ENCODE measurements around the gene C8A. TPM values are rescaled to one million over a fixed set of nuclear protein-coding genes. Genes with fewer than 3 reads are reported as not detected.

Gene C8A
- total RNA-seq, 1 donor = not detected

- TF ChIP-seq, protein P1, sequence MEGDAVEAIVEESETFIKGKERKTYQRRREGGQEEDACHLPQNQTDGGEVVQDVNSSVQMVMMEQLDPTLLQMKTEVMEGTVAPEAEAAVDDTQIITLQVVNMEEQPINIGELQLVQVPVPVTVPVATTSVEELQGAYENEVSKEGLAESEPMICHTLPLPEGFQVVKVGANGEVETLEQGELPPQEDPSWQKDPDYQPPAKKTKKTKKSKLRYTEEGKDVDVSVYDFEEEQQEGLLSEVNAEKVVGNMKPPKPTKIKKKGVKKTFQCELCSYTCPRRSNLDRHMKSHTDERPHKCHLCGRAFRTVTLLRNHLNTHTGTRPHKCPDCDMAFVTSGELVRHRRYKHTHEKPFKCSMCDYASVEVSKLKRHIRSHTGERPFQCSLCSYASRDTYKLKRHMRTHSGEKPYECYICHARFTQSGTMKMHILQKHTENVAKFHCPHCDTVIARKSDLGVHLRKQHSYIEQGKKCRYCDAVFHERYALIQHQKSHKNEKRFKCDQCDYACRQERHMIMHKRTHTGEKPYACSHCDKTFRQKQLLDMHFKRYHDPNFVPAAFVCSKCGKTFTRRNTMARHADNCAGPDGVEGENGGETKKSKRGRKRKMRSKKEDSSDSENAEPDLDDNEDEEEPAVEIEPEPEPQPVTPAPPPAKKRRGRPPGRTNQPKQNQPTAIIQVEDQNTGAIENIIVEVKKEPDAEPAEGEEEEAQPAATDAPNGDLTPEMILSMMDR (IDR thresholded peaks at IDR 0.05; ENCODE audit: insufficient read depth, low read length) = no peak
- DNase-seq (ENCODE audit: low read depth) = no peak
- no peak overlapping the region for H3K4me3 ChIP-seq (ENCODE audit: low read depth, low read length)
These were observed 69.5 kb downstream of the C8A start for GRCh38 chr1:56924116-56924515.

GRCh38 chr1:56925193-56925592 is 70.6 kb downstream of the C8A start:
- H3K4me3 ChIP-seq (ENCODE audit: low read depth, low read length) = no peak overlapping the region
- no peak for DNase-seq (ENCODE audit: low read depth)
- TF ChIP-seq, protein P1 (IDR thresholded peaks at IDR 0.05; ENCODE audit: insufficient read depth, low read length) = no peak

DNA sequence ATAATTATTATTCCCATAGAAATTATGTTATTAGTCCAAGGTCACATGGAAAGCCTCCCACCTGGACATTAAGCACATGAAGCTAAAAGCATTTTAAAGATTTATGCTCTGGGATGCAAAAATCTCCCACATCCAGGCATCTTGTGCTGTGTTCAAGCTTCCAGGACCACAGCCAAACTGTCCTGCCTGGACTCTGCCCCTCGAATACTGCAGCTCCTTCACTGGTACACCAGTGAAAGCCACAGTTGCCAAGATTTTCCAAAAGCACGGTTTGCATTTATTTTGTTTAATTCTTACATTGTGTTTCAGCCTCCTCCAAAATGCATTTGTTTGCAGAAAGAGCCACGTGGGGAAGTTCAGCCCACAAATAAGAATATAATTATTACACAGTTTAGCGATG is 72.6 kb downstream of the C8A start:
- TF ChIP-seq, protein P1 (IDR thresholded peaks at IDR 0.05; ENCODE audit: insufficient read depth, low read length) = no peak
- no peak for DNase-seq (ENCODE audit: low read depth)
- no peak overlapping the region for H3K4me3 ChIP-seq (ENCODE audit: low read depth, low read length)

- TF ChIP-seq, protein P1 (IDR thresholded peaks at IDR 0.05; ENCODE audit: insufficient read depth, low read length) = no peak
- DNase-seq (ENCODE audit: low read depth) = no peak
- H3K4me3 ChIP-seq (ENCODE audit: low read depth, low read length) = no peak overlapping the region
These were observed 73.4 kb downstream of the C8A start for GRCh38 chr1:56927986-56928385.

- TF ChIP-seq, protein P1 (IDR thresholded peaks at IDR 0.05; ENCODE audit: insufficient read depth, low read length) = no peak
- DNase-seq (ENCODE audit: low read depth) = no peak
- H3K4me3 ChIP-seq (ENCODE audit: low read depth, low read length) = no peak overlapping the region
These were observed 74.9 kb downstream of the C8A start for GRCh38 chr1:56929492-56929891.

GRCh38 chr1:56931211-56931610 is 76.6 kb downstream of the C8A start:
- no peak overlapping the region for H3K4me3 ChIP-seq (ENCODE audit: low read depth, low read length)
- DNase-seq (ENCODE audit: low read depth) = no peak
- TF ChIP-seq, protein P1 (IDR thresholded peaks at IDR 0.05; ENCODE audit: insufficient read depth, low read length) = no peak

GRCh38 chr1:56931686-56932085 is 77.1 kb downstream of the C8A start:
- H3K4me3 ChIP-seq (ENCODE audit: low read depth, low read length) = no peak overlapping the region
- no peak for DNase-seq (ENCODE audit: low read depth)
- TF ChIP-seq, protein P1 (IDR thresholded peaks at IDR 0.05; ENCODE audit: insufficient read depth, low read length) = no peak
